ENCODE results near the gene PLEKHG2. TPM values are rescaled to one million over a fixed set of nuclear protein-coding genes. Genes with fewer than 3 reads are reported as not detected.
"Not testable (repeated sequence)": the region's sequence is repeated elsewhere in the genome, so short reads cannot be mapped to it uniquely, and the experiment has no call there.

The PLEKHG2 gene
- total and polyA plus RNA-seq, 10 donors: 8.9 to 107 (median 35.2) TPM

- no peak for DNase-seq
- no peaks in the 10 kb centered on the region for H3K27me3 ChIP-seq (replicated peaks in 1 of 7)
- TF ChIP-seq POLR2AphosphoS5 (IDR thresholded peaks at IDR 0.05) (peak in 1 of 3 donors; percentile 28), POLR2A (IDR thresholded peaks at IDR 0.05) (no peak), CTCF (IDR thresholded peaks at IDR 0.05 in 8 of 11, conservative IDR thresholded peaks at IDR 0.05 in 3 of 11) (no peak)
- intact Hi-C loops (cut with DNase I; ENCODE audit: low total_unique reads): no loop called here
- no peaks in the 10 kb centered on the region for H3K9me3 ChIP-seq
- no peak overlapping the region for H3K4me3 ChIP-seq
- peaks cover 16 to 100% (median 78%) of the 10 kb centered on the region in 6 donors for H3K36me3 ChIP-seq
- no peak overlapping the region for H3K27ac ChIP-seq
- WGBS, 5 donors: 74 to 88% (median 86%) methylated on average over 12 to 18 of the region's 18 CpGs
- peaks cover 0 to 27% (median 12%) of the 10 kb centered on the region in 6 donors for H3K4me1 ChIP-seq
Observed at GRCh38 chr19:39377373-39378362, 34.8 kb upstream of the PLEKHG2 start.

- H3K36me3 ChIP-seq: peaks cover 16 to 100% (median 91%) of the 10 kb centered on the region in 6 donors
- DNase-seq; H3K4me3 ChIP-seq; intact Hi-C loops (cut with DNase I; ENCODE audit: low total_unique reads); H3K27ac ChIP-seq; H3K27me3 ChIP-seq (replicated peaks in 1 of 7); H3K9me3 ChIP-seq: not testable (repeated sequence)
- WGBS, 5 donors: 93 to 100% (median 96%) methylated on average over 4 of the region's 4 CpGs
- H3K4me1 ChIP-seq: peaks cover 0 to 18% (median 0%) of the 10 kb centered on the region in 6 donors
Observed at GRCh38 chr19:39379366-39379765, 33.1 kb upstream of the PLEKHG2 start.

GRCh38 chr19:39379865-39380396 lies 32.5 kb upstream of the PLEKHG2 start:
- intact Hi-C loops (cut with DNase I; ENCODE audit: low total_unique reads): no loop called here
- Histone ChIP-seq H3K36me3 (peaks cover 16 to 100% (median 94%) of the 10 kb centered on the region in 6 donors), H3K4me1 (peaks cover 0 to 19% (median 0%) of the 10 kb centered on the region in 6 donors), H3K9me3 (no peaks in the 10 kb centered on the region), H3K4me3 (no peak overlapping the region), H3K27ac (no peak overlapping the region), H3K27me3 (replicated peaks in 1 of 7) (no peaks in the 10 kb centered on the region)
- WGBS, 5 donors: 96 to 99% (median 97%) methylated on average over 14 of the region's 14 CpGs
- no peak for DNase-seq
- TF ChIP-seq POLR2AphosphoS5 (IDR thresholded peaks at IDR 0.05): no peak
- no peak for TF ChIP-seq POLR2A (IDR thresholded peaks at IDR 0.05)
- no peak for TF ChIP-seq CTCF (IDR thresholded peaks at IDR 0.05 in 8 of 11, conservative IDR thresholded peaks at IDR 0.05 in 3 of 11)

GRCh38 chr19:39380521-39381502 lies 31.7 kb upstream of the PLEKHG2 start:
- H3K9me3 ChIP-seq: no peaks in the 10 kb centered on the region
- TF ChIP-seq POLR2AphosphoS5 (IDR thresholded peaks at IDR 0.05) (peak in 1 of 3 donors; percentile 35), POLR2A (IDR thresholded peaks at IDR 0.05) (no peak), CTCF (IDR thresholded peaks at IDR 0.05 in 8 of 11, conservative IDR thresholded peaks at IDR 0.05 in 3 of 11) (no peak)
- intact Hi-C loops (cut with DNase I; ENCODE audit: low total_unique reads): no loop called here
- no peak overlapping the region for H3K4me3 ChIP-seq
- H3K4me1 ChIP-seq: peaks cover 0 to 20% (median 0%) of the 10 kb centered on the region in 6 donors
- no peaks in the 10 kb centered on the region for H3K27me3 ChIP-seq (replicated peaks in 1 of 7)
- H3K36me3 ChIP-seq: peaks cover 16 to 100% (median 94%) of the 10 kb centered on the region in 6 donors
- no peak overlapping the region for H3K27ac ChIP-seq
- no peak for DNase-seq
- WGBS, 5 donors: 96 to 98% (median 97%) methylated on average over 17 of the region's 17 CpGs

Data from spleen (tissue), 11 donors.